GM19328 (cell line): ENCODE measurements around the gene ATP23.

ENCODE experiments used
- ATAC-seq: cut with Tn5 transposase; IDR thresholded peaks from one replicate; pipeline ENCODE4 v1.9.1; 2021; ENCODE audit warnings: mild to moderate bottlenecking, moderate library complexity; ENCODE audit not compliant: unreplicated experiment

ATP23 gene

GRCh38 chr12:57966536-57966935, 25.2 kb downstream of the ATP23 start:
- ATAC-seq = no peak

GRCh38 chr12:57983146-57983857, 41.9 kb downstream of the ATP23 start:
- ATAC-seq = no peak

GRCh38 chr12:57983858-57984505, 42.6 kb downstream of the ATP23 start:
- ATAC-seq = no peak

- no peak for ATAC-seq
These were observed 43.3 kb downstream of the ATP23 start for GRCh38 chr12:57984629-57985151.

- no peak for ATAC-seq
These were observed 44.3 kb downstream of the ATP23 start for GRCh38 chr12:57985685-57986084.

- ATAC-seq = no peak
These were observed 48.5 kb downstream of the ATP23 start for GRCh38 chr12:57989838-57990237.

GRCh38 chr12:57990241-57990883, 49.0 kb downstream of the ATP23 start:
- no peak for ATAC-seq

GRCh38 chr12:57992001-57992400, 50.6 kb downstream of the ATP23 start:
- no peak for ATAC-seq

GRCh38 chr12:57993030-57993429, 51.7 kb downstream of the ATP23 start:
- ATAC-seq = no peak

GRCh38 chr12:57993834-57994233, 52.5 kb downstream of the ATP23 start:
- no peak for ATAC-seq

- no peak for ATAC-seq
These were observed 55.2 kb downstream of the ATP23 start for GRCh38 chr12:57996520-57996919.

- no peak for ATAC-seq
These were observed 56.9 kb downstream of the ATP23 start for GRCh38 chr12:57998251-57998650.

- no peak for ATAC-seq
These were observed 59.1 kb downstream of the ATP23 start for GRCh38 chr12:58000499-58000898.

GRCh38 chr12:58007875-58008274, 66.5 kb downstream of the ATP23 start:
- no peak for ATAC-seq

GRCh38 chr12:58008634-58009033, 67.3 kb downstream of the ATP23 start:
- no peak for ATAC-seq
